ENCODE measurements around the gene MB.
A peak's percentile ranks its signal among the peaks of the same experiment; 100 is the strongest.

The MB gene

DNA sequence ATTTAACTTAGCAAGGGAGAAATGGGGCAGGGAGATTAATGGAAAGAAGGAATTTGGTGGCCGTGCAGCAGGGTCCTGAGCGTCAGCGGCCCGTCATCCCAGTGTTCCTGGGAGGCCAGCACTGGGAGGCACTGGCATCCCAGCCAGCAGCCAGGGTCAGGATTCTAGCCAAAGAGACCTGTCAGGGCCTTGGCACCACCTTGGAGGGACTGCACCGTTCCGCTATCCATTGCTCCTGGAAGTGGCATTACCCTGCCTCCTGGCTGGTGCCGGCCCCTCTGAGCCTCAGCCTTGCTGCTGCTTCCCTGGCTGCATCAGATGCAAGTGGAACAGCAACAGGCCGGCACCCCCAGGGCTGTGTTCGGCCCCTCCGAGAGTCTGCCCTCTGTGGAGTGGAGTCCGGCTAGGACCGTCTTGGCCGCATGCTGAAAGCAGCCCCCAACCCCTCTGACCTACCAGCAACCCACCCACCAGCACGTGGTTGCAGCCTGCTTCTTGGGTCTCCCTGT is 46.4 kb downstream of the MB start:
- FAIRE-seq, result no peak

DNA sequence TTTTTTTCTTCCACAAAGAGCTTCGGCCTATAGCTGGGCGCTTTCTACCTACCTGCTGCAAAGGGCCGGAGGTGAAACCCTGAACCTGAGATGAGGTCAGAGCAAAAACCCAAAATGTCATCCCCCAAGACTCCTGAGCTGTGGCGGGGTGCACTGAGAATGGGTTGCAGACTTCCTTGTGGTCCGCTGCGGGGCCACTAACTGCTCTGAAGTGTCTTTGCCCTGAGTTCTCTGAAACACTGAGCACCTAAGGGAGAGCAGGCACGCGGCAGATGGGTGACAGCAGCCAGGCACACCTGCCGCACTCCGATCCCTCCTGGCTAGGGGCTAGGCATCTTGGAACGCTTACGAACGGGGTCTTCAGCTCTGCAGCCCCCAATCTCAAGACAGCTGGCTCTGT is 47.2 kb downstream of the MB start:
- FAIRE-seq, result no peak

DNA sequence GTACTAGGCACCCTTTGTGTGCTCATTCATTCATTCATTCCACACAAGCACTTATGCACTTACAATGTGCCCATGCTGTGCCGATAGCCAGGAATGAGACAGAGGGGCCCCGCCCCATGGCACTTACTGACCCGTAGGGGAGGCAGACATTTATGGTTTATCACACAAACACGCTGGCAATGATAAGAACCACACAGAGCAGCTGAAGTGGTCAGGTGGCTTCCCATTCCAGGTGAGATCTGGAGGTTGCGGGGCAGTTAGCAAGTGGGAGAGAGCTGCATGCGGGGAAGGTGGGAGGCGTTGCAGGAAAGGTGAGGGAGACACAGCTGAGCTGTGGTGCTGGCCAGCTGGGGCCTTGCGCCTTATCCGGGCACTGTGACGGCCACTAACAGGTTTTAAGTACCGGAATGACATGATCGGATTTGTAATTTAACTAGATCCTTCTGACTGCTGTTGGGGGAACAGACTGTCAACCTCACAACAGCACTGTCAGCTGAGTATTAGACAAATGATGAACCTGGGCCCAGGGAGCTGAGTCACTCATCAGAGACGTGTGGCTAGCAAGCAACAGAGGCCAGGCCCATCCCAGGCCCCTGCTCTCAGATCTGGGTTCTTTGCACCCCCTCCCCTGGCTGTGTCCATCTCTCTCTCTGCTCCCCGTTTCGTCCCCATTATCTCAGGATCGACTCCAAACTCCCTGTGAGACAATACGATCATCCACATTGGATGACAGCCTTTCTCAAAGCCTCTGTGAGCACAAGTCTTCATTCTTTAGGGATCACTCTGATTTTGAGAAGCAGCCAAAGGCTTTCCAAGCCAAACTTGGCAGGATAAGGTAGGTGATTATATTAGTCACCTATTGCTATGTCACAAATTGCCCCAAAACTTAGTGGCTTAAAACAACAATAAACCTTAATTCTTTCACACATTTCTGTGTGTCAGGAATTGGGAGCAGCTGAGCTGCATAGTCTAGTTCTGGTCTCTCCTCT is 48.1 kb downstream of the MB start:
- FAIRE-seq, result no peak

DNA sequence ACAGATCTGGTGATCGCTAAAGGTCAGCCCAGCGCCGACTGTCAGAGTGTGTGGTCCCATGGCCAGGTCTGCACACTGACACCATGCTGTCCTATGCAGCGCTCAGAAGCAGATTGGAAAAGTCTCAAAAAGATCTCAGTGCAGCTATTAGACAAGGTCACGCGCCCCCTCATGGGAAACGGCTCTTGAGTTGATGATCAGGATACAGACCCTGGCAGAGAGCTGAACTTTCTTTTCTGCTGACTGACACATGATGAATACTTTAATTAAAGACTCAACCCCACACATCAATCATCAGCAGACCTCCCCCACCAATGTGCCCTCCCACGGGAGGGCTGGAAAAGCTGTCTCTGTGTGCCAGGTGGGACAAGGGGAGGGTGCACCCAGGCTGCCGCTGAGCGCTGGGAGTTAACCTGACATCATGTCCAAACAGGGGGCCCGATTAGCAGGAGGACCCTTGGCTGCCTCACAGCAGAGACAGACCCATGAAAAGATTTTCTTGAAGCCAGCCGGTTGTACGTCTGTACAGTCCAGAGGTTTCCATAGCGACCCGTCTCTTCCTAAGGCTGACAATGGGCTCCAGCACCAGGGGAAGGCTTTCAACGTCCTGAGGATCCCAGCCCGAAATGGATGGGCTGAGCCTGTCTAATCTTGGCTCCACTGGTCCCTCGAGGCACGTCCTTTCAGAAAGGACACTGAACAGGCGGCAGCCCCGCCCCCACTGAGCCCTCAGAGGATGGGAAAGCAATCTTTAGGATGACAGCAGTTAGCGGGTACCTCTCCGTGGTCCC is 49.6 kb downstream of the MB start:
- no peak for FAIRE-seq

DNA sequence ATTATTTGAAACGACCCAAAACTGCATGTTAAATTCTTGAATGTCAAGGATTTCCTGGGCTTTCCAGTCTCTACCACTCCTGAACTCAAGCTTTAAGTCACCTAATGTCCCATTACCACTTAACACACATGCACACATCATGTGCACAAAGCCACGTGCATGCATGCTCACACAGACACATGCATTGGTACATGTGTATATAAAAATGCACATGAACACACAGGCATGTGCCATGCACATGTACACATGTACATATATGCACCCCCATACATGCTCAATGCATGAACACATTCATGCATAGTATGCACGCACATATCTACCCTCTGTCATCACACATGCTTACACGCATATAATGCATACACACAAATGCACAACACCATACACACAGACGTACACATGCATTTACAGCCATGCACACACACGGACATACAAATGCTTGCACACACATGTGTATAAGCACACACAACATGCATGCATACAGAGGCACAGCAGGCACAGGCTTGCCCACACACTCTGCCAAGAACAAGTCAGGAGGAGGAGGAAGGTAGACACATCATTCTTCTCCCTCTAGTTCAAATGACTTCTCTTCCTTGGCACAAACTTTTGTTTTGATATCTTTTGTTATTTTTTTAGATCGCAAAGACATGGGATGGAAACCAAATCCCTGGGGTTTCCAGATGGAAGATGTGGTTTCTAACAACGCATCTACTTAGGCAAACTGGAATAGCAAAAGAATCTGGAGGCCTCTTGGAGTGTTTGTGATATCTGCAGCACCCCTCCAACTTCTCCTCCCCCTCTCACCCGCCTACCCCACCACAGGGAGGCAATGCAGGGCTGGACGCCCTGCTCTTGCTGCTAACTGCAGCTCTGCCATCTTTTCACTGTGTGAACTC is 51.9 kb downstream of the MB start:
- FAIRE-seq, result no peak

DNA sequence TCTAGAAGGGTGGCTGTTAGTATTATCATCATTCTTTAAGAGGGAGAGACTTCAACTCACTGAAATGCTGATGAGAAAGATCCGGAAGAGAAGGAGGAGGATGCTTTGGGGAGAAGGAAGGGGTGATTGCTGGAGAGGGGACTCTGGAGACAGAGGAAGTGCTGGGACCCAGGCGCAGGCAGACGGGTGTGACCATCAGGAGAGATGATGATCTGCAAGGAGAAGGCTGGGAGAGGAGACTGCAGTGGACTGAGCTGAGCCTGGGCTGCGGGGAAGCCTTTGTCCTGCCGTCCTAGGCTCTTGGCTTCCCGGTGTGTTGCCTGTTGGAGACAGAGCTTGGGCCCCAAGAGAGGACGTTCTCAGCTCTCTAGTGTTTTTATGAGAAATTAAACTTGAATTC is 53.9 kb downstream of the MB start:
- no peak for FAIRE-seq

DNA sequence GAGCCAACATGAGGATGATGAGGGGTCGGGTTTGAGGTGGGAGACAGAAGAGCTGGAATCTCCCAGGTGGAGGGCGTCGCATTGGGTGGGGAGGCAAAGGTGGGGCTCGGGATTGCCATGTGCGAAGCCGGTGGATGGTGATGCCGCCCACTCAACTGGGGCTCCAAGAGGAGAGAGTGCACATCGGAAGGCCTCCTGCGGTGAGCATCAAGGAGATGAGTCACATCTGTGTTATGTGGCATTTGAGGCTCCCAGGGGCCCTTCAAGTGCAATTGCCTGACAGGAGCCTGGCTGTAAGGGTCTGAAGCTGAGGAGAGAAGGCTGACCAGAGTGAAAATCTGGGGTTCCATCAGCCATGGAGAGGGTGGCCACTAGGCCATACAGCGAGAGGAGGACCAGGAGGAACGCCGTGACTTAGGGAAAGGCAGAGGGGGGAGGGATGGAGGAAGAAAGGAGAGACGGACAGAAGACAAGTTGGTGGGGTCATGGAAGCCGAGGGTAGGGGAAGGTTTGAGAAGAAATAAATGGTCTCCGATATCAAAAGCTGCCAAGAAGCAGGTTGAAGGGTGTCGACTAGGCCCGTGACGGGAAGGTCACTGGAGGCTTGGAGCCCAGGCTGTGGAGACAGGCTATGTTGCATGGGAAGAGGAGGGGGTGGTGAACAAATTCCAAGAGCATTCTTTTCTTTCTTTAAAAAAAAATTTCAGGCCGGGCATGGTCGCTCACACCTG is 55.2 kb downstream of the MB start:
- FAIRE-seq, result no peak

DNA sequence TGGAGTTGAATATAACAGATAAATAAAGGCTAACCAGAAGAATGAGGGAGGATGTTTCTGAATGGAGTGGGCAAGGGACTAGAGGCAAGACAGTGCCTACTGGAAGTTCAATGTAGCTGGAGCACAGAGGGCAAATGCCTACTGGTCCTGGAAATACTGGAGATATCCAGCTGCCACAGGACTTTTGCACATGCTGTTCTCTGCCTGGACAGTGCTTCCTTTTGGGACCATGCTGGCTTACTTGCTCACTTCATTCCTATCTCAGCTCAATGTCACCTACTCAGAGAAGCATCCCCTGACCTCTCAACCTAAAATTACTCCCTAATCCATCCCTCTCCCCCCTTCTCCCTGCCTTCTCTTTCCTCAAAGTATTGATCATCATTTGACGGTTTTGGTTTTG is 56.3 kb downstream of the MB start:
- no peak for FAIRE-seq

DNA sequence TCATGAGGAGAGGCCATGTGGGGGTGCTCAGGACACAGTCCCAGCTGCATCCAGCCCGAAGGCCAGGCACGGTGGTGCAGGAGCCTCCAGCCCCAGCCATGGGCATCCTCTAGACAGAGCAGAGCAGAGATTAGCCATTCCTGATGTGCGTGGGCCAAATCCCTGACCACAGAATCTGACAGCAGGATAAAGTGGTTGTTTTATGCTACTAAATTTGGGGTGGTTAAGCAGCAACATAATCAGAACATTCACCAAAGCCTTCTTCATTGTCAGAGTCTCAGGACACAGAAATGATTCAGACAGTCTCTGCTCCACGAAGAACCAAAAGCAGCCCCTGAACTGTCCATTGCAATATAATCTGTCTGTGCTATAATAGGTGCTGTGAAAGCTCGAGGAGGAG is 56.8 kb downstream of the MB start:
- no peak for FAIRE-seq

DNA sequence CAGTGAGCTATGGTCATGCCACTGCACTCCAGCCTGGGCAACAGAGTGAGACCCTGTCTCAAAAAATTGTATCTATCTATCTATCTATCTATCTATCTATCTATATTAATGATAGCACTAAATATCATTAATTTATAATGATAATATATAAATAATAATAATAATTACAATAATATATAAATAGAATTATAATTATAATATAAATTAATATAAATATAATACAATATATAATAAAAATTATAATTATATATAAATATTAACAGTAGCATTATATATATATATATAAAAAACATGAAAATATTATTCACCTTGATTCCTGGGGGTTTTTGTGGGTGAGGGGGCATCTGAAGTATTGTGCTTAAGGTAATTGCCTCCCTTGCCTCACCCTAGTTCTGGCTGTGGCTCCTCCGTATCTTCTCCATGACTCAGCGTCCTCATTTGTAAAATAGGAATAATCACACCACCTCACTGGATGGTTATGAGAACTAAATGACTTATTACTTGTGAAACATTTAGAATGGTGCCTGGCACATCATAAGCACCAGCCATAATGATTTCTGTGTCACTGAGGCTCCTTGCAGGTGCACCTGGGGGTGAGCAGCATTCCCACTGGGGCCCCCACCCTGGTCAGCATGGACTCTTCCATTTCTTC is 57.6 kb downstream of the MB start:
- peak; percentile 87 for FAIRE-seq

DNA sequence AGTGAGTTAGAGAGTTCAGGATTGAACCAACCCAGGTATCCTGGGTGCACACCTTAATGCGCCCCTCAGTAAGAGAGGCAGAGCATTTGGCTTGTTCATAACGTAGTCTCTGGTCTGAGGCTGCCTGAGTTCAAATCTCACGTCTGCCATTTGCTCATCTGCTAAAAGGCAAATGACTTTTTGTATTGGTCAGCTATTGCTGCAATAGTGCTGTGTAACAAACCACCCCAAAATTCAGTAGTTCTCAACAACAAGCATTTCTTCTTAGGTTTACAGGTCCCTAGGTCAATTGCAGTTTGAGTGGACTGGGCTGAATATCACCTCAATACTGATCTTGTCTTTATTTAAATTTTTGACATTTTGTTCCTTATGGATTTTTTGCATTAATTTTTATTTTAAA is 58.4 kb downstream of the MB start:
- FAIRE-seq, result no peak

DNA sequence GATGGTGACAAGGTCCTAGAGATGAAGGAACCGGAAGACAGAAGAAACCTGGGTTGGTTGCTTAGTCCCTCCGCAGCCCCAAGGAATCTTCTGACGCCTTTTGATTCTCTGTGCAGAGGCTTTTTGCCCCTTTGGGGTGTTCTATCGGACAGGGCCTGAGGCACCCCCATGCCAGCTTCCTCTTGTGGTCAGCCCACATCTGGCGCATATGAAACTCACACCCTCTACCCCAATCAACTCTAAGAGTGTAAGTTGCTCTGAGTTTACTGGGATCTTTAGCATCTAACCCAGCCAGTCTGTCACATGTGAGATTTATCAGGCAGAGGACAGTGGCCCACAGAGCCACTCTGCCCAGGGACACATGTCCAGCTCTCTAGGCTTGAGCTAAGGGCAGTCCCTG is 59.1 kb downstream of the MB start:
- no peak for FAIRE-seq

Measured in TTC549 (cell line).